ENCODE results near the gene ATP6V0C.

- TF ChIP-seq CTCF (IDR thresholded peaks at IDR 0.05): no peak
- no peak for TF ChIP-seq POLR2A (IDR thresholded peaks at IDR 0.05)
Observed at GRCh38 chr16:2533912-2534311, 20.2 kb downstream of the ATP6V0C start.
